ENCODE data around the gene RAP1GAP2.

The RAP1GAP2 gene

GRCh38 chr17:2786176-2786881 lies 9.9 kb upstream of the RAP1GAP2 start:
- peak; percentile 74 for DNase-seq

- no peak for DNase-seq
These were observed 6.5 kb upstream of the RAP1GAP2 start for GRCh38 chr17:2789700-2790099.

- no peak for DNase-seq
These were observed 3.7 kb upstream of the RAP1GAP2 start for GRCh38 chr17:2792366-2793169.

- DNase-seq, result no peak
These were observed 2.0 kb upstream of the RAP1GAP2 start for GRCh38 chr17:2794111-2794803.

- no peak for DNase-seq
These were observed 636 bp upstream of the RAP1GAP2 start for GRCh38 chr17:2795441-2796163.

- DNase-seq, result no peak
These were observed 988 bp downstream of the RAP1GAP2 start for GRCh38 chr17:2797226-2797625.

GRCh38 chr17:2797637-2798036 lies 1.4 kb downstream of the RAP1GAP2 start:
- DNase-seq, result no peak

- no peak for DNase-seq
These were observed 1.9 kb downstream of the RAP1GAP2 start for GRCh38 chr17:2798188-2798587.

- no peak for DNase-seq
These were observed 2.4 kb downstream of the RAP1GAP2 start for GRCh38 chr17:2798678-2799077.

GRCh38 chr17:2799653-2800052 lies 3.4 kb downstream of the RAP1GAP2 start:
- no peak for DNase-seq

GRCh38 chr17:2800367-2800766 lies 4.1 kb downstream of the RAP1GAP2 start:
- DNase-seq, result no peak

GRCh38 chr17:2801841-2802240 lies 5.6 kb downstream of the RAP1GAP2 start:
- DNase-seq, result no peak

- DNase-seq, result no peak
These were observed 6.3 kb downstream of the RAP1GAP2 start for GRCh38 chr17:2802574-2802973.

- no peak for DNase-seq
These were observed 7.1 kb downstream of the RAP1GAP2 start for GRCh38 chr17:2803386-2803785.

GRCh38 chr17:2803971-2804370 lies 7.7 kb downstream of the RAP1GAP2 start:
- DNase-seq, result no peak

GRCh38 chr17:2804912-2805311 lies 8.7 kb downstream of the RAP1GAP2 start:
- DNase-seq, result no peak

- DNase-seq, result no peak
These were observed 9.7 kb downstream of the RAP1GAP2 start for GRCh38 chr17:2805961-2806360.

- DNase-seq, result no peak
These were observed 12.4 kb downstream of the RAP1GAP2 start for GRCh38 chr17:2808367-2809335.

- no peak for DNase-seq
These were observed 13.1 kb downstream of the RAP1GAP2 start for GRCh38 chr17:2809337-2809736.

GRCh38 chr17:2814049-2814448 lies 17.8 kb downstream of the RAP1GAP2 start:
- no peak for DNase-seq

Data from fibroblast of skin of scalp (primary cell).